Right ventricle myocardium superior (tissue), 1 donor: ENCODE measurements around the gene CALN1. TPM values are rescaled to one million over a fixed set of nuclear protein-coding genes. Genes with fewer than 3 reads are reported as not detected.

Experiments
- ATAC-seq: fragments of 200-7000 bp; cut with Tn5 transposase; one replicate; pipeline ENCODE4 v1.9.1; 2020; ENCODE audit warnings: mild to moderate bottlenecking; ENCODE audit not compliant: poor library complexity
- DNase-seq: peaks from one replicate; pipeline ENCODE4 v3.0.0-alpha.2; 2020
- intact Hi-C: fragments of 100-400 bp; cut with DNase I; formaldehyde crosslinking; loops from one replicate; pipeline ENCODE4 v1.11.2; 2022
- total RNA-seq: library from RNA; stranded (reverse); fragmentation: NEBNext Ultra II Directional; extraction: Animal tissue kit (Norgen Biotek cat#: 25700); gene quantifications from one replicate; pipeline ENCODE4 v1.2.1, GENCODE V29; 2021
- donor health status: DM: no; HTN: yes; CAD: no; lungs with severe emphysema.

CALN1 gene
- total RNA-seq, 1 donor from 2014 or later: not detected

GRCh38 chr7:72335561-72336381 lies 76.4 kb downstream of the CALN1 start:
- ATAC-seq (no peak), DNase-seq (no peak)
- intact Hi-C loops: no loop called here

GRCh38 chr7:72334698-72335097 lies 77.4 kb downstream of the CALN1 start:
- ATAC-seq (no peak), DNase-seq (no peak)
- intact Hi-C loops: no loop called here

- intact Hi-C loops: no loop called here
- no peak for DNase-seq
- no peak for ATAC-seq
These were observed 78.1 kb downstream of the CALN1 start for GRCh38 chr7:72334066-72334465.

GRCh38 chr7:72326811-72327210 lies 85.3 kb downstream of the CALN1 start:
- DNase-seq: no peak
- intact Hi-C loops: no loop called here

GRCh38 chr7:72326365-72326764 lies 85.8 kb downstream of the CALN1 start:
- ATAC-seq (no peak), DNase-seq (no peak)
- intact Hi-C loops: no loop called here

More at GRCh38 chr7:72326811-72327210, 85.3 kb downstream of the CALN1 start:
- no peak for ATAC-seq

GRCh38 chr7:72325561-72325960 lies 86.6 kb downstream of the CALN1 start:
- intact Hi-C loops: no loop called here
- ATAC-seq (no peak), DNase-seq (no peak)

GRCh38 chr7:72321637-72322036 lies 90.5 kb downstream of the CALN1 start:
- ATAC-seq (no peak), DNase-seq (no peak)
- intact Hi-C loops: no loop called here

GRCh38 chr7:72321081-72321480 lies 91.1 kb downstream of the CALN1 start:
- intact Hi-C loops: no loop called here
- ATAC-seq (no peak), DNase-seq (no peak)

- ATAC-seq (no peak), DNase-seq (no peak)
- intact Hi-C loops: no loop called here
These were observed 94.8 kb downstream of the CALN1 start for GRCh38 chr7:72317341-72317740.

- intact Hi-C loops: no loop called here
- DNase-seq (no peak), ATAC-seq (no peak)
These were observed 96.0 kb downstream of the CALN1 start for GRCh38 chr7:72316148-72316547.

- ATAC-seq: no peak
- intact Hi-C loops: no loop called here
- DNase-seq: no peak
These were observed 98.2 kb downstream of the CALN1 start for GRCh38 chr7:72313906-72314305.

GRCh38 chr7:72310301-72310700 lies 101.8 kb downstream of the CALN1 start:
- intact Hi-C loops: no loop called here
- no peak for DNase-seq
- ATAC-seq: no peak

- no peak for DNase-seq
- intact Hi-C loops: no loop called here
These were observed 102.7 kb downstream of the CALN1 start for GRCh38 chr7:72309476-72309875.

GRCh38 chr7:72308986-72309385 lies 103.2 kb downstream of the CALN1 start:
- ATAC-seq (no peak), DNase-seq (no peak)
- intact Hi-C loops: no loop called here

More at GRCh38 chr7:72309476-72309875, 102.7 kb downstream of the CALN1 start:
- no peak for ATAC-seq

- intact Hi-C loops: no loop called here
These were observed 104.6 kb downstream of the CALN1 start for GRCh38 chr7:72307566-72307965.

GRCh38 chr7:72298912-72299311 lies 113.2 kb downstream of the CALN1 start:
- intact Hi-C loops: no loop called here
- ATAC-seq (no peak), DNase-seq (no peak)

More at GRCh38 chr7:72307566-72307965, 104.6 kb downstream of the CALN1 start:
- ATAC-seq (no peak), DNase-seq (no peak)

GRCh38 chr7:72298091-72298490 lies 114.0 kb downstream of the CALN1 start:
- DNase-seq: no peak
- intact Hi-C loops: no loop called here
- no peak for ATAC-seq

GRCh38 chr7:72297636-72298035 lies 114.5 kb downstream of the CALN1 start:
- intact Hi-C loops: no loop called here
- ATAC-seq: no peak
- DNase-seq: no peak

GRCh38 chr7:72292794-72293193 lies 119.3 kb downstream of the CALN1 start:
- DNase-seq (no peak), ATAC-seq (no peak)
- intact Hi-C loops: no loop called here

GRCh38 chr7:72292118-72292517 lies 120.0 kb downstream of the CALN1 start:
- intact Hi-C loops: no loop called here
- DNase-seq (no peak), ATAC-seq (no peak)

- ATAC-seq (no peak), DNase-seq (no peak)
- intact Hi-C loops: no loop called here
These were observed 125.6 kb downstream of the CALN1 start for GRCh38 chr7:72286519-72286918.
